Keratinocyte (primary cell): ENCODE measurements around the gene LIN52. TPM values are rescaled to one million over a fixed set of nuclear protein-coding genes. Genes with fewer than 3 reads are reported as not detected.

Source experiments
- DNase-seq: peaks from one replicate; pipeline ENCODE4 v3.0.0-alpha.2; 2011; ENCODE audit warnings: low read depth, missing footprints, low spot score
- FAIRE-seq: peaks from 2 replicates; lab custom pipeline; 2011; peaks lifted over from hg19 to GRCh38; lab: Jason Lieb, UNC
- H2AFZ ChIP-seq: 2 replicates; pipeline ENCODE4 v1.6.0; 2012; ENCODE audit warnings: low read length, control low read depth, inconsistent platforms; ENCODE audit not compliant: control insufficient read depth
- H3K27ac ChIP-seq: 2 replicates; pipeline ENCODE4 v1.5.1; 2011; ENCODE audit warnings: low read length; ENCODE audit not compliant: control insufficient read depth, insufficient read depth
- H3K27me3 ChIP-seq: 3 replicates; pipeline ENCODE4 v1.6.0; 2011; ENCODE audit warnings: low read length; ENCODE audit not compliant: control insufficient read depth, insufficient read depth; ENCODE audit errors: extremely low read depth
- H3K36me3 ChIP-seq, 2 experiments: 2 replicates in 1 of 2; 3 replicates in 1 of 2; pipeline ENCODE4 v1.5.1; 2011; ENCODE audit warnings: low read length in 2 of 2, mild to moderate bottlenecking in 1 of 2; ENCODE audit not compliant: control insufficient read depth in 2 of 2, insufficient read depth in 2 of 2; ENCODE audit errors: extremely low read depth in 1 of 2
- H3K4me1 ChIP-seq: 3 replicates; pipeline ENCODE4 v1.5.1; 2011; ENCODE audit warnings: low read length; ENCODE audit not compliant: control insufficient read depth, insufficient read depth; ENCODE audit errors: extremely low read depth
- H3K4me2 ChIP-seq: 3 replicates; pipeline ENCODE4 v1.6.0; 2011; ENCODE audit warnings: low read depth, low read length; ENCODE audit not compliant: control insufficient read depth, insufficient read depth; ENCODE audit errors: extremely low read depth
- H3K4me3 ChIP-seq, 3 experiments: fragments of 200-600 bp in 1 of 3; sonication (generic) in 1 of 3; 2 replicates in 2 of 3; 3 replicates in 1 of 3; pipeline ENCODE4 v1.5.1; 2011 to 2016; ENCODE audit warnings: low read length in 3 of 3, mild to moderate bottlenecking in 3 of 3, control low read depth in 2 of 3, inconsistent platforms in 1 of 3, low read depth in 1 of 3, mixed read lengths in 1 of 3, mixed run types in 1 of 3, moderate library complexity in 1 of 3; ENCODE audit not compliant: control insufficient read depth in 2 of 3, insufficient read depth in 2 of 3; ENCODE audit errors: extremely low read depth in 1 of 3
- H3K79me2 ChIP-seq: 2 replicates; pipeline ENCODE4 v1.6.0; 2012; ENCODE audit warnings: low read length; ENCODE audit not compliant: control insufficient read depth, insufficient read depth
- H3K9ac ChIP-seq: 3 replicates; pipeline ENCODE4 v1.6.0; 2011; ENCODE audit warnings: low read length; ENCODE audit not compliant: control insufficient read depth, insufficient read depth; ENCODE audit errors: extremely low read depth
- H3K9me1 ChIP-seq: 3 replicates; pipeline ENCODE4 v1.6.0; 2011; ENCODE audit warnings: low read length; ENCODE audit not compliant: control insufficient read depth, insufficient read depth; ENCODE audit errors: extremely low read depth
- H3K9me3 ChIP-seq: 2 replicates; pipeline ENCODE4 v1.5.1; 2012; ENCODE audit warnings: low read depth, low read length; ENCODE audit not compliant: control insufficient read depth
- H4K20me1 ChIP-seq: 3 replicates; pipeline ENCODE4 v1.6.0; 2011; ENCODE audit warnings: low read length; ENCODE audit not compliant: control insufficient read depth, insufficient read depth; ENCODE audit errors: extremely low read depth
- EZH2 ChIP-seq: IDR thresholded peaks from one replicate; pipeline ENCODE4 v1.6.1; 2012; ENCODE audit warnings: inconsistent platforms, mild to moderate bottlenecking, low read length, moderate library complexity
- dilution Hi-C: fragments of 300-500 bp; cut with MboI; formaldehyde crosslinking; loops from one replicate; pipeline ENCODE4 v1.7.0; 2020; ENCODE audit warnings: low sequenced_read_pairs; ENCODE audit not compliant: extremely low pct_ligation_motif_present
- polyA plus RNA-seq, 5 experiments: library from polyadenylated mRNA; depleted of rRNA in 3 of 5; stranded (reverse) in 3 of 5; stranded (forward) in 1 of 5; unstranded in 1 of 5; fragments of >200 nt; gene quantifications; 1 replicate in 1 of 5; 2 replicates in 3 of 5; 3 replicates in 1 of 5; pipeline versions ENCODE4 v1.2.1 to v1.2.3, GENCODE V29; 2011 to 2012; ENCODE audit warnings: missing spikeins in 2 of 5, low read depth in 1 of 5, low replicate concordance in 1 of 5
- TF ChIP-seq, protein P1 (sequence below), 3 experiments: IDR thresholded peaks in 1 of 3; conservative IDR thresholded peaks in 1 of 3; optimal IDR thresholded peaks in 1 of 3; 2 replicates in 2 of 3; 3 replicates in 1 of 3; pipeline versions ENCODE3 to v1.5.1; 2011; ENCODE audit warnings: low read length in 3 of 3, mild to moderate bottlenecking in 3 of 3, moderate library complexity in 2 of 3, control low read depth in 1 of 3, inconsistent platforms in 1 of 3; ENCODE audit not compliant: insufficient read depth in 2 of 3; ENCODE audit errors: extremely low read depth in 1 of 3

Gene LIN52
- polyA plus RNA-seq, 1 donor (not counting 4 experiments of a cell fraction or from before 2014, with no cell fraction given): 6.8 TPM

DNA sequence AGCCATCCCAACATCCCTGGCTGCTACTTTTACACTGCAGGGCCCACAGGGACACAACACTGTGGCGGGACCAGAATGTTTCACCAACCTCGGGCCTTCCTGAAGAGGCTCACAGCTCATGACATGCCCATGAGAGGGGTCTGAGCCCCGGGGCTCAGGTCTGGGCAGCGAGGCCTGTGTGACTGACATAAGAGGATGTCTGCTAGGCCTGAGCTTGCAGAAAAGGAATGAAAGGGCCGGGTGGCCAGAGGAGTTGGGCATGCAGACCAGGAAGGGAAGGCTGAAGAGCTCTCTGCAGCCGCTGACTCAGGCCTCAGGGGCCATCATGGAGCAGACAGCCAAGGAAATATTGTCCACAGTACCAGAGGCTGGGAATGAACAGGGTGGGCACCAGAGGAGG, 136.2 kb downstream of the LIN52 start:
- dilution Hi-C loops: no loop called here
- H3K79me2 ChIP-seq: no peaks in the 10 kb centered on the region
- H4K20me1 ChIP-seq: no peaks in the 10 kb centered on the region
- no peak overlapping the region for H3K4me3 ChIP-seq
- peaks cover 5% of the 10 kb centered on the region for H3K4me1 ChIP-seq
- H3K27ac ChIP-seq: no peak overlapping the region
- H3K9me1 ChIP-seq: no peaks in the 10 kb centered on the region
- TF ChIP-seq EZH2: no peak
- TF ChIP-seq, protein P1, sequence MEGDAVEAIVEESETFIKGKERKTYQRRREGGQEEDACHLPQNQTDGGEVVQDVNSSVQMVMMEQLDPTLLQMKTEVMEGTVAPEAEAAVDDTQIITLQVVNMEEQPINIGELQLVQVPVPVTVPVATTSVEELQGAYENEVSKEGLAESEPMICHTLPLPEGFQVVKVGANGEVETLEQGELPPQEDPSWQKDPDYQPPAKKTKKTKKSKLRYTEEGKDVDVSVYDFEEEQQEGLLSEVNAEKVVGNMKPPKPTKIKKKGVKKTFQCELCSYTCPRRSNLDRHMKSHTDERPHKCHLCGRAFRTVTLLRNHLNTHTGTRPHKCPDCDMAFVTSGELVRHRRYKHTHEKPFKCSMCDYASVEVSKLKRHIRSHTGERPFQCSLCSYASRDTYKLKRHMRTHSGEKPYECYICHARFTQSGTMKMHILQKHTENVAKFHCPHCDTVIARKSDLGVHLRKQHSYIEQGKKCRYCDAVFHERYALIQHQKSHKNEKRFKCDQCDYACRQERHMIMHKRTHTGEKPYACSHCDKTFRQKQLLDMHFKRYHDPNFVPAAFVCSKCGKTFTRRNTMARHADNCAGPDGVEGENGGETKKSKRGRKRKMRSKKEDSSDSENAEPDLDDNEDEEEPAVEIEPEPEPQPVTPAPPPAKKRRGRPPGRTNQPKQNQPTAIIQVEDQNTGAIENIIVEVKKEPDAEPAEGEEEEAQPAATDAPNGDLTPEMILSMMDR (optimal IDR thresholded peaks at IDR 0.05 in 1 of 3, IDR thresholded peaks at IDR 0.05 in 1 of 3, conservative IDR thresholded peaks at IDR 0.05 in 1 of 3; ENCODE audit: extremely low read depth in 1 of 3, insufficient read depth in 2 of 3, low read length in 3 of 3): no peak
- FAIRE-seq (no peak), DNase-seq (no peak)
- no peaks in the 10 kb centered on the region for H3K9me3 ChIP-seq
- H3K9ac ChIP-seq: no peak overlapping the region
- no peaks in the 10 kb centered on the region for H3K36me3 ChIP-seq
- peaks cover 18% of the 10 kb centered on the region for H3K27me3 ChIP-seq
- H3K4me2 ChIP-seq: no peak overlapping the region
- H2AFZ ChIP-seq: no peak overlapping the region

DNA sequence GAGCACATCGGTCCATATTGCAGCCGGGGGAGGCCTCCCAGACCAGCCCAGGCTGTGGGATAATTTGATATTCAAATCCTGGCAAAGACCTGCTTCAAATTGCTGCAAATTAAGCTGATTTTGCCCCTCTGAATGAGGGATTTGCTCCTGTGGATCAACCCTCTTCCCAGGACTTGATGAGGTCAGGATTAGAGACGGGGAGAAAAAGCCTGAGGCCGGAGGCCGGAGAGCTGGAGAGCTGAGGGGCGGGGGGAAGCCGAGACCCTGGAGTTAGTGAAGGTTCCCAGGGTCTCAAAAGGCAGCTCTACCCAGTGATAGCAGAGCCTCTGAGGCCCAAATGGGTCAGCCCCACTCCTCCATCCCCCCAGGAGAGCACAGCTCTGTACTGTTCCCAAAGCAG, 137.0 kb downstream of the LIN52 start:
- H3K36me3 ChIP-seq: no peaks in the 10 kb centered on the region
- no peaks in the 10 kb centered on the region for H3K9me1 ChIP-seq
- no peak overlapping the region for H2AFZ ChIP-seq
- H4K20me1 ChIP-seq: no peaks in the 10 kb centered on the region
- TF ChIP-seq, protein P1 (optimal IDR thresholded peaks at IDR 0.05 in 1 of 3, IDR thresholded peaks at IDR 0.05 in 1 of 3, conservative IDR thresholded peaks at IDR 0.05 in 1 of 3; ENCODE audit: extremely low read depth in 1 of 3, insufficient read depth in 2 of 3, low read length in 3 of 3): no peak
- TF ChIP-seq EZH2: no peak
- no peak overlapping the region for H3K27ac ChIP-seq
- H3K4me2 ChIP-seq: no peak overlapping the region
- peaks cover 5% of the 10 kb centered on the region for H3K4me1 ChIP-seq
- FAIRE-seq (no peak), DNase-seq (no peak)
- H3K9me3 ChIP-seq: no peaks in the 10 kb centered on the region
- H3K27me3 ChIP-seq: peaks cover 18% of the 10 kb centered on the region
- no peak overlapping the region for H3K9ac ChIP-seq
- no peak overlapping the region for H3K4me3 ChIP-seq
- dilution Hi-C loops: no loop called here
- H3K79me2 ChIP-seq: no peaks in the 10 kb centered on the region
